NCI-H2227 treated with DMSO at 0.1 percent for 48 hours (cell line): ENCODE measurements around the gene OXT.
A peak's percentile ranks its signal among the peaks of the same experiment; 100 is the strongest.
"Not testable (repeated sequence)": the region's sequence is repeated elsewhere in the genome, so short reads cannot be mapped to it uniquely, and the experiment has no call there.

Experiments used
- DNase-seq: peaks from one replicate; lab custom pipeline; 2025; lab: John Stamatoyannopoulos, UW

The OXT gene

DNA sequence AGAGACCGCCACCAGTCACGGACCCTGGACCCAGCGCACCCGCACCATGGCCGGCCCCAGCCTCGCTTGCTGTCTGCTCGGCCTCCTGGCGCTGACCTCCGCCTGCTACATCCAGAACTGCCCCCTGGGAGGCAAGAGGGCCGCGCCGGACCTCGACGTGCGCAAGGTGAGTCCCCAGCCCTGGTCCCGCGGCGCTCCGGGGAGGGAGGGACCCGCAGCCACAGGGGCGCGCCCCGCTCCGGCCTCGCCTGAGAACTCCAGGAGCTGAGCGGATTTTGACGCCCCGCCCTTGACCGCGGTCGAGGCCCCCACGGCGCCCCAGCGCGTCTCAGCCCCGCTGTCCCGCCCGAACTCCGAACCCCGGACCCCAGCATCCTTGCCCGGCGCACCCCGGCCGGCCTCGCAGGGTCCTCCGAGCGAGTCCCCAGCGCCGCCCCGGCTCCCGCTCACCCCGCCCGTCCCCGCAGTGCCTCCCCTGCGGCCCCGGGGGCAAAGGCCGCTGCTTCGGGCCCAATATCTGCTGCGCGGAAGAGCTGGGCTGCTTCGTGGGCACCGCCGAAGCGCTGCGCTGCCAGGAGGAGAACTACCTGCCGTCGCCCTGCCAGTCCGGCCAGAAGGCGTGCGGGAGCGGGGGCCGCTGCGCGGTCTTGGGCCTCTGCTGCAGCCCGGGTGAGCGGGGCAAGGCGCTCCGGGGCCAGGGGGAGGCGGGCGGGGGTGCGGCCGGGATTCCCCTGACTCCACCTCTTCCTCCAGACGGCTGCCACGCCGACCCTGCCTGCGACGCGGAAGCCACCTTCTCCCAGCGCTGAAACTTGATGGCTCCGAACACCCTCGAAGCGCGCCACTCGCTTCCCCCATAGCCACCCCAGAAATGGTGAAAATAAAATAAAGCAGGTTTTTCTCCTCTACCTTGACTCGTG is at the start of gene OXT:
Gene OXT, plus strand, starts transcription at position 11 of the 920 bp plus-strand sequence. Its CDS starts 36 bp downstream, at position 47.
- DNase-seq, result no peak

DNA sequence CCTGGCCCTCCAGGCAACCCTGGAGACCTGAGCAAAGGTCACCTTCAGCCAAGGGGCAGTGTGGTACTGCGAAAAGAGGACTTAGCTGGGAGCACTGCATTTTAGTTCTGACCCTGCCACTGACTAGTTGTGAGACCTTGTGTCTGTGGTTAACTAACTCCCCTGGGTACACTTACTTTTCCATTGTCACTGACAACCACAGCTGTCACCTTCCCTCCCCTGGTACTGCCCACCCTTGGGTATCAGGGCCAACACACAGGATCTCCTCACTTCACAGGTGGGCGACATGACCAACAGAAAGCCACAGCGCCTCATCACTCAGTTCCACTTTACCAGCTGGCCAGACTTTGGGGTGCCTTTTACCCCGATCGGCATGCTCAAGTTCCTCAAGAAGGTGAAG is 49.6 kb upstream of the OXT start:
- DNase-seq, result no peak

DNA sequence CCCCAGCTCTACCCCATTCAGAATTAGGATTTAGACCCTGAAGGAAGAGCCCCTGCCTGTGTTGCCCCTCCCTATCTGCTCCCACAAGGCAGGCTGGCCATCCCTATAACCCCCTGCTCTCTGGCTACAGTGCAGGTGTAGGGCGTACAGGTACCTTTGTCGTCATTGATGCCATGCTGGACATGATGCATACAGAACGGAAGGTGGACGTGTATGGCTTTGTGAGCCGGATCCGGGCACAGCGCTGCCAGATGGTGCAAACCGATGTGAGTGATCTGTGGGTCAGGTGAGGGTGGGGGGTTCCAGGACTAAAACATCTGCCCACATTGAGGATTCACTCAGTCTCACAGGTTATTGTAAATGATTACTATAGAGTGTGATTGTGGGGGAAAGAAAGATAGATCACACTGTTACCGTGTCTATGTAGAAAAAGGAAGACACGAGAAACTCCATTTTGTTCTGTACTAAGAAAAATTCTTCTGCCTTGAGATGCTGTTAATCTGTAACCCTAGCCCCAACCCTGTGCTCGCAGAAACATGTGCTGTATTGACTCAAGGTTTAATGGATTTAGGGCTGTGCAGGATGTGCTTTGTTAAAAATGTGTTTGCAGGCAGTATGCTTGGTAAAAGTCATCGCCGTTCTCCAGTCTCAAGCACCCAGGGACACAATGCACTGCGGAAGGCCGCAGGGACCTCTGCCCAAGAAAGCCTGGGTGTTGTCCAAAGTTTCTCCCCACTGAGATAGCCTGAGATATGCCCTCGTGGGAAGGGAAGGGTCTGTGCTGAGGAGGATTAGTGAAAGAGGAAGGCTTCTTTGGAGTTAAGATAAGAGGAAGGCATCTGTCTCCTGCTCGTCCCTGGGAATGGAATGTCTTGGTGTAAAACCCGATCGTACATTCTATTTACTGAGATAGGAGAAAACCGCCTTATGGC is 48.6 kb upstream of the OXT start:
- not testable (repeated sequence) for DNase-seq

DNA sequence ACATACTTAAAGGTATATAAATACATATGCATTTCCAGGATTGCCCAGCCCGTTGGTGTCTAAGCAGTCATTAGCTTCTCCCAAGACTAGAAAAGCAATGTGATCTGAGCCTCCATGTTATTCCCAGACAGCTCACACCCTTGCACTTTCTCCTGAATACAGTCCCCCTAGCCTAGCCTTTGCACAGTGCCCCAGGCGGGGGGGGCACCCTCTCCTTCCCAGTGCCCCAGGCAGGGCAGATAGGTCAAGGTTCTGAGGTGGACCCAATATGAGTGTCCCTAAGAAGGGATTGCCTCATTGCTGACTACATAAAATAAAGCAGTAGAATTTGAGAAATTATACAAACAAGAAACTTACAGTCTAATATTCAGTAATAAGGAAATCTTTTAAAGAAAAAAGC is 43.4 kb upstream of the OXT start:
- no peak for DNase-seq

DNA sequence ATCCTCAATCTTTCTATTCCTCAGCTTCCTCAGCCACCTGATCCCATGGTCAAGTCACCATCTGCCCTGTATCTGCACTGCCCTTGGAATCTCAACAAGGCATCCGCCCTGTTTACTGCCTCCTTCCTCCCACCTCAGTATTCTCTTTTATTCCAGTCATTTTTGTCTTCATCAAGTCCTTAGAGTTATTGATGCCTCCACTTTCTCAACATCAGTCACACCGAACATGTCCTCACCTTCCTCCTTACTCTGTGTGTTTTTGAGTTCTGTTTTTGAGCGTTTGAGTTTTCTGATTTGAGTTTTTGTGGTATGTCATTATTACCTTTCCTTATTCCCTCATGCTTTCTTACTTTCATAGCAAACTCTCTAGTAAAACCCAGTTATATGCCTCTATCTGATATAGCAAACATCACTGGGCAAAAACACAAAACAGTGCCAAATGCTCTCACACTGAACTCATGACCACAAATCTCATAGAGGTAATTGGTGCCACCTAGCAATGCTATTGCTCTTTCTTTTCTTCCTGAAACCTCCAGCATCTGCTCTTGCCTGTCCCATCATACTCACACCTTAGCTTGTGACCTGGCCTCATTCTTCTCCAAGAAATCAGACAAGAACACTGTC is 39.8 kb upstream of the OXT start:
- DNase-seq, result no peak

DNA sequence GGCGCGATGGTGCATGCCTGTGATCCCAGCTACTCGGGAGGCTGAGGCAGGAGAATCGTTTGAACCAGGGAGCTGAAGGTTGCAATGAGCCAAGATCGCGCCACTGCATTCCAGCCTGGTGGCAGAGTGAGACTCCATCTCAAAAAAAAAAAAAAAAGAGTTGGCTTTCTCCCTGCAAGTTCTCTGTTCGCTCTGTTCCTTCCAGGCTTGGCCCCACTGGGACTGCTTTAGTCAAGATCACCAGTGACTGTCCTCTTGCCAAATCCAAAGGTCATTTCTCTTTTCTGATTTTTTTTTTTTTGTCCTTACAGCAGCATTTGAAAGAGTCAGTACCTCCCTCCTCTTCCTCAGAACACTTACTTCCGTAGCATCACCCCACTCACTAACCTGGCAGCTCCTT is 38.8 kb upstream of the OXT start:
- no peak for DNase-seq

DNA sequence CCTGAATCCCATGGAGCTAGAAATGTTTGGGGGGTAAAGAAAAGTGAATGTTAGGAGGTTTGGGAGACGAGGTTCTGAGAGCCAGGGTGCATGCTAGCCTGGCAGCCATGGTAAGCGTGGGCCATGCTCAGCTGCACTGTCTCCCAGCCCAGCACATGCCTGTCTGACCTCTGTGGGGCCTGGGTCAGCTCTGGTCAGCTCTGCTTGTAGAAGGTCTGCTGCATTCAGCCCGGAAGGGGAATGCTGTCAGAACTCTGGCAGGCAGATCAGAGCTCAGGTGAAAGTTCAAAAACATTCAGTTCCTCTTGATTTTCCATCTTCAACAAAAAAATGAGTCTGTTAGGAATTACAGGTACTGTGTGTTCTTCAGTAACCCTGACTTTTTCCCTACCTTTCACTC is 33.8 kb upstream of the OXT start:
- DNase-seq, result no peak

DNA sequence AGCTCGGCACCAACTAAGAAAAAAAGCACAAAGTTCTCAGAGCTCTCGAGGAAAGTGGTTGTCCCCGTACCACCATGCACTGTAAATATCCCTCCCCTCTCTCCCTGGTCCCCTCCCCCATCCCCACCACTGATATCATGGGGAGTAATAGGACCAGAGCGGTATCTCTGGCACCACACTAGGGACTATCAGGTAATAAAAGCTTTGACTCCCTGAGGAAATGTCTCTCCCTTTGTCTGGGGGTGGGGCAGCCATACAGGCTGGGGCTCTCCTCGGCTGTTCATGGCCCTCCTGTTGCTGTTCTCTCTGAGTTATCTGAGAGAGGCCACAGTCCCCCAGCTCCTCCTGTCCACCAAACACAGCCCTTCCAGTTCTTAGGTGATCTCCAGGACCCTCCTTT is 33.0 kb upstream of the OXT start:
- no peak for DNase-seq

DNA sequence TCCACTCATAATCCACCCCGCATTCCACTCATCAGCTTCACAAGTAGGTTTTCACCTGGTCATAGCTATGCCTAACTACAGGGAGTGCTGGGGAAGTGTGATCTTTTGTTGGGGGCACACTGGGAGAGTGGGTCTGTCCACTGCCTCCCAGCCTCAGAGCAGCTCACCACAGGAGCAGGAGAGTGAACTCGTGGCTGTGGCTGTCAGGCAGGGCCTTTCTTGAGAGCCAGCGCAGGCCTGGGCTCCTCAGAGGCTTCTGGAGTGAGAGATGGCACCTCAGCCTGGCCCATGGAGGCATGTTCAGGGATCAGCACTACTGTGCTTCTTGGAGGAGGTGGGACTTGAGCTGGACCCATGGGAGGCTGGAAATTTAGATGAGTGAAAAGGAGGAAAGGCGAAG is 32.0 kb upstream of the OXT start:
- DNase-seq, result no peak

DNA sequence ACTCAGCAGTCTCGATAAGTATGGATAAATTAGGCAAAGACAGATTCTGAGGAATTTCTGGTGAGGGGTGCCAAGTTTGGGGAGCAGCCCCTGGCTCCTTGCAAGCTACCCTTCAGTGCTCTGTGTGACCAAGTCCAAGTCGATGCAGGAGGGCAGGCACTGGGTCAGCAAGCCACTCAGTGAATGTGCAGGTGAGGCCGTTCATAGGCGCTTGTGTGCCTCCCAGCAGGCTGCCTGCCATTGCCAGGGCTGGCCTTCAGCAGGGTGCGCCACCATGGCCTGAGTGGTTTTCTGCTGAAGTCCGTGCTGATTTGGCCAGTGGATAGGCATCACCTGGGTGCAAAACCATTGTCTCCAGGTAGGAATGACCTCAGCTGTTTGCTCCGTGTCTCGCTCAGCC is 31.3 kb upstream of the OXT start:
- DNase-seq, result no peak

DNA sequence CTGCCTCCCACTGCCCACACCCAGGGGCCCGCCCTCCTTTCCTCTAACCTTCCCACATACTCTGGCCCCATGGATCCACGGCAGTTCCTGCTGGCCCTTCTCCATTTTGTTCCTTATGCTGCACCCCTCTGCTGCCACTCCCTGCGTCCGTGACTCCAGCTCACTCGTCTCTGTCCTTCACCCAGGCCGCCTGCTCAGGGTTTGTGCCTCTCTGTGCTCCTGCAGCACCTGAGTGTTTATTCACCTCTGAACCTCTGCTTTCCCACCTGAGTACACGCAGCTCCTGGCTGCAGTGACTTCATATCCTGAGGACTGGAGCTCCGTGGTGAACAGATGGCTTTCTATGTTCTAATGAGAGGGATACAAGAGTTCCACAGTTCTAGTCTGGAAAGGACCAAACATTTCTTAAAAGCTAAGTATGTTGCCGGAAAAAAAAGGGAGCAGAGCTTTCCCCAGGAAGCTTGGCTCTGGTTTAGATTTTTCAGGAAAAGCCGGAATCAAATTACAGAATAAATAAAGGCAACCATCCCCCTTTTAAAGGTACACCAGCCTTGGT is 29.5 kb upstream of the OXT start:
- DNase-seq, result no peak

DNA sequence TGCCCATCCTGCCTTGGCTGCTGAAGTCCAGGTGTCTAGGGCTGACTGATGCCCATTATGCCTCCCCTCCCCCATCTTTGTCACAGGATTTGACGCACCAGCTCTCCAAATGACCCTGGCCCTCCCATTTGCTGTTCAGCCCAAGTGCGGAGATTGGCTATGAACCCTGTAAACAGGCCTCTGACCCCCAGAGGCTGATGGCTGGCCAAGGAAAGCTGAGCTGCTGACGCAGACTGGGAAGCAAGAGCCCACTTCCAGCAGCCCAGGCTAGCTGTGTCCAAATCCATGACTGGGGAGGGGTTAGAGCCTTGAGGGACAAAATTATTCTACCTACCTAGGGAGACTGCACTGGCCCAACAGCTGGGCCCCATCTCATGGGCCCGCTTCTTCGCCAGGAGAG is 28.8 kb upstream of the OXT start:
- no peak for DNase-seq

DNA sequence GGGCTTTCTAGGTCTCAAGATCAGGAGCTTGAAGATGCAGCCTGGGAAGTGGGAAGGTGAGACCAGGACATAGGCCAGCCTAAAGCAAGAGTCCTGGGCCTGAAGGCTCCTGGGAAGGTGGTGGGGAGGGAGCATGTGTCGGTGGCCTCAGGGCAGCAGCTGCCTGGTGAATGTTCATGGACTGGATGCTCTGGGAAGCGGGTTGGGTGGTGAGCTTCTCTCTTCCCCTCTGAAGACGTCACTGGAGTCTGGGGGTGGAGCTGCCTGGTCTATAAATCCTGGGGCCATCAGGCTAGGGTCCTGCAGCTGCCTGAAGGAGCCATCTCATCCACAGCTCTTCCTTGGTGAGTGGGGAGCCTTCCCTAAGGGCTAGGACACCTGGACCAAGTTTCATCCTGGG is 28.1 kb upstream of the OXT start, which contains the start of gene GNRH2:
Gene GNRH2, plus strand, starts transcription at position 301 of the 400 bp plus-strand sequence. CDS start 793 bp downstream, outside the sequence.
- no peak for DNase-seq

DNA sequence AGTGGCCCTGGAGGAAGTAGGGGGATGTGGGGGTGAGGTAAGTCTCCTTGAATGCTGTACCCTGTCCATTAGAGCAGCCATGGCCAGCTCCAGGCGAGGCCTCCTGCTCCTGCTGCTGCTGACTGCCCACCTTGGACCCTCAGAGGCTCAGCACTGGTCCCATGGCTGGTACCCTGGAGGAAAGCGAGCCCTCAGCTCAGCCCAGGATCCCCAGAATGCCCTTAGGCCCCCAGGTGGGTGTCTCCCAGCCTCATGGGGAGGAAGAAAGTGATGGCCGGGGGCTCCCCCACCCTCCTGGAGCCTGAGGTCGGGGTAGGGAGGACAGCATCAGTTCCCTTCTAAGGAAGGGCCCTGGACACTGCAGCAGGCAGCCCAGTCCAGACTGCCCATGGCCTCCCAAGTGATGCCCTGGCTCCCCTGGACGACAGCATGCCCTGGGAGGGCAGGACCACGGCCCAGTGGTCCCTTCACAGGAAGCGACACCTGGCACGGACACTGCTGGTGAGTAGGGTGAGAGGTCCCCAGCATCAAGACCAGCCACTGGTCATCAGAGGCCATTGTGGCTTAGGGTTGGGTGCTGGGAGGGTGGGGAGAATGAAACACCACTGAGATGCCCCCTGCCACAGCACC is 27.0 kb upstream of the OXT start:
- no peak for DNase-seq

DNA sequence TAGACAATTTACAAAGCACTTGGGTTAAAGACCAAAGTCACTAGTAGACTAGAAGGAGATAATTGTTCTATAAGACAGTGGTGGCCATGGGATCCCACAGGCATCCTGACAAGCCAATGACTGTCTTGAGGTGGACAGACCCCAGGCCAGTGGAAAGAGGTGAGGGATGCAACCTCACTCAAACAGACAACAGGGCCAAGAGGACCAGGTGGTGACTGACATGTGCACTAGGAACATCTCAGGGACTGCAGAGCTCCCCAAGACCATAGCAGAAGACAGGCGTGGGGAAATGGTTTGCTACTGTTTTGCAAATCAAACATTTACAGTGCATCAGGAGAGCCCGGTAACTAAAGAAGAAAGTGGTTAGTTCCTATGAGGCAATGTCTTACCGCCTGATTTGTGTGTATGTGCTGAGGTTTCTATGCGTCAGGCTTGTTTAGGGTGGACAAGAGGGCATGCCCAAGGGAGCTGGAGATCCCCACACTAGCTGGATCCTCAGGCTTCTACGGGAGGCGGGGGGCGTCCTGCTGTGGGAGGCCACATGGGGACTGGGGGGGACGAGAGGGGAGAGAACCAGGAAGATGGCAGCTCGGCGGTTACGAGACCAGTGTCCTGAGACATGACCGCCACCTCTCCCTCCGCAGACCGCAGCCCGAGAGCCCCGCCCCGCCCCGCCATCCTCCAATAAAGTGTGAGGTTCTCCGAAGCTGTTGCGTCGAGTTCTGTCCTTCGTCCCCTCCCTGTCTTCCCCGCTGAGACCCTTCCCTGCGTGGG is 26.2 kb upstream of the OXT start:
- DNase-seq, result peak; percentile 91

DNA sequence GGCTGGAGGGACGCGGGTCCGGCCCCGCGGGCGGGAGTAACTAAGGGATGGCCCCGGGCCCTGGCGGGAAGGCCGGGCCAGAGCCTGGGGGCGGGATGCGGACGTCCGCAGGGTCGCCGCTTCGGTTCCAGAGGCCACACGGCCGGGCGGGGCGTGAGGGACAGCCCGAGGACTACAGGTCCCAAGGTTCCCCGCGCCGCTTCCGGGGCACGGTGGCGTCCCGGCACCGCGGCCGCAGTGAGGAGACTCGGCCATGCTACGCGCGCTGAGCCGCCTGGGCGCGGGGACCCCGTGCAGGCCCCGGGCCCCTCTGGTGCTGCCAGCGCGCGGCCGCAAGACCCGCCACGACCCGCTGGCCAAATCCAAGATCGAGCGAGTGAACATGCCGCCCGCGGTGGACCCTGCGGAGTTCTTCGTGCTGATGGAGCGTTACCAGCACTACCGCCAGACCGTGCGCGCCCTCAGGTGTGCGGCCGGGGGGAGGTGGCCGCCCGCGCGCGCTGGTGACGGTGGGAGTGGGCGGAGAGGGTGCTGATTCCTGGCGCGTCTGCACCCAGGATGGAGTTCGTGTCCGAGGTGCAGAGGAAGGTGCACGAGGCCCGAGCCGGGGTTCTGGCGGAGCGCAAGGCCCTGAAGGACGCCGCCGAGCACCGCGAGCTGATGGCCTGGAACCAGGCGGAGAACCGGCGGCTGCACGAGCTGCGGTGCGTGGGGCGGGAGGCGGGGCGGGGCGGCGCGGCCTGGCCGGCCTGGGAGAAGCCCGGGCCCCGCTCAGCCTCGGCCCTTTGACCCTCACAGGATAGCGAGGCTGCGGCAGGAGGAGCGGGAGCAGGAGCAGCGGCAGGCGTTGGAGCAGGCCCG is 25.4 kb upstream of the OXT start, which contains the start of gene MRPS26:
Gene MRPS26, plus strand, starts transcription at position 237 of the 861 bp plus-strand sequence. Its CDS starts 17 bp downstream, at position 254.
- peak; percentile 91 for DNase-seq

DNA sequence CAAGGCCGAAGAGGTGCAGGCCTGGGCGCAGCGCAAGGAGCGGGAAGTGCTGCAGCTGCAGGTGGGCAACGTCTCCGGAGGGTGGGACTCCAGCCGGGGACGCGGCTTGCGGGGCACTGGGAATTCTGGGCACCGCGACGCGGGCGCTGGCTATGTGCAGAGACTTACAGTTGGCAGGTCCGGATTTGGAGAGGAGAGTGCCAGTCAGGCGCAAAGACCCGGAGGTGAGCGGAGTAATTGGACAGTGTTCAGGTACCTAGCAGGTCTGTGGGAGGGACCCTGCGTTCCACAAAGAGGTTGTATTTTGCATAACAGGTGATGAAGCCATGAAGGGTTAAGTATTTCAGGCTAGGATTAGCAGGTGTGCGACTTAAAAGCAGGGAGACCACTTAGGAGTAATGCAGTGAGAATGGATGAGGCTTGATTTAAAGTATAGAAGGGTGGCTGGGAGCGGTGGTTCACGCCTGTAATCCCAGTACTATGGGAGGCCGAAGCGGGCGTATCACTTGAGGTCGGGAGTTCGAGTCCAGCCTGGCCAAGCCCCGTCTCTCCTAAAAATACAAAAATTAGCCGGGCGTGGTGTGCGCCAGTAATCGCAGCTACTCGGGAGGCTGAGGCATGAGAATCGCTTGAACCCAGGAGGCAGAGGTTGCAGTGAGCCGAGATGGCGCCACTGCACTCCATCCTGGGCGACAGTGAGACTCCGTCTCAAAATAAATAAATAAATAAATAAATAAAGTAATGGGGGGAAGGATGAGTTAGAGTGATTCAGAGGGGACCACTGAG is 24.6 kb upstream of the OXT start:
- DNase-seq, result peak; percentile 37

DNA sequence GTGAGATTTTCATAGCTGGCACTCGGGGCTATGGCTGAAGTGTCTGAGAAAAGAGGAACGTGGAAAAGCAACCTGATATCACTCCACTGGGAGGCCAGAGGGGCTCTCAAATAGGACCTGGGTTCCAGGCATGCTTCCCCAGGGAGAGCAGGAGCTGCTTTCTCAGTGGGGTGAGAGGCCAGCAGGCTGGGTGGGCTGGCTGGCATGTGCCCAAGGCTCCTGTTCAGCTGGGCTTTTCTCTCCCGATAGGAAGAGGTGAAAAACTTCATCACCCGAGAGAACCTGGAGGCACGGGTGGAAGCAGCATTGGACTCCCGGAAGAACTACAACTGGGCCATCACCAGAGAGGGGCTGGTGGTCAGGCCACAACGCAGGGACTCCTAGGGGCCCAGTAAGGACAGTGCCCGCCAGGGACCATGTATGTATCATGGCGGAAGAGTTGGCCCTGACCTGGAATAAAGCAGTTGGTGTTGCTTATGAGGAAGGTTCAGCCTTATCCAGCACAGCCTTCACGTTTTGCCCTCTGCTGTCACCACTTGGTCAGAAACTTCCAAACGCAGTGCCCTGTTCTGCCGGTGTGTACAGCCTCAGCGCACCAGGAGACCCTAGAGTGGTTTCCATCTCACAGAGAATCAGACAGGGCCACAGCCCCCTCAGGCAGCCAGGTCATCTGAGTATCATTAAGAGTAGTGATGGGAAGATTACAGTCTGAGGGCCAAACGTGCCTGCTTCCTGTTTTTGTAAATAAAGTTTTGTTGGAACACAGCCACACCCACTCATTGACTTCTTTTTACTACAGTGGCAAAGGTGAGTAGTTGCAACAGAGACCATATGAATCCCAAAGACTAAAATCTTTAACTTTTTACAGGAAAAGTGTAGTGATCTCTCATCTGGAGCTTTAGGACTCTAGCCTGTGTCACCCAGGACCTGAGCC is 23.7 kb upstream of the OXT start:
- no peak for DNase-seq
